Measurements from ENCODE around the gene HMGB1. TPM values are rescaled to one million over a fixed set of nuclear protein-coding genes. Genes with fewer than 3 reads are reported as not detected.
A peak's percentile ranks its signal among the peaks of the same experiment; 100 is the strongest.
"Not testable (repeated sequence)": the region's sequence is repeated elsewhere in the genome, so short reads cannot be mapped to it uniquely, and the experiment has no call there.

The HMGB1 gene
- total RNA-seq, 1 donor from 2014 or later = 230 TPM

DNA sequence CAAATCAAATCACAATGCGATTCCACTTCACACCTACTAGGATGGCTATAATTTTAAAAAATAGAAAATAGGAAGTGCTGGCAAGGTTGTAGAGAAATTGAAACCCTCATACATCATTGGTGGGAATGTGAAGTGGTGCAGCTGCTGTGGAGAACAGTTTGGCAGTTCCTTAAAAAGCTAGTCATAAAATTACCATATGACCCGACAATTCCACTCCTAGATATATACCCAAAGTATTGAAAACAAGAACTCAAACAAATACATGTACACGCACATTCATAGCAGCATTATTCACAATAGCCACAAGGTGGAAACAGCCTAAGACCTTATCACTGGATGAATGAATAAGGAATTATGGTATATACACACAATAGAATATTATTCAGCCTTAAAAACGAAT lies 12.0 kb downstream of the HMGB1 start:
- H3K27me3 Mint-ChIP-seq (ENCODE audit: unreplicated experiment) = peaks cover 3% of the 10 kb centered on the region
- no peaks in the 10 kb centered on the region for H3K36me3 Mint-ChIP-seq (ENCODE audit: low read depth, unreplicated experiment)
- no peak overlapping the region for H3K4me3 Mint-ChIP-seq (ENCODE audit: unreplicated experiment)
- no peaks in the 10 kb centered on the region for H3K4me1 Mint-ChIP-seq (ENCODE audit: unreplicated experiment)
- TF ChIP-seq CTCF (IDR thresholded peaks at IDR 0.05; ENCODE audit: unreplicated experiment) = peak; percentile 17
- DNase-seq (ENCODE audit: low spot score) = no peak
- no peak overlapping the region for H3K27ac Mint-ChIP-seq (ENCODE audit: unreplicated experiment)
- no peaks in the 10 kb centered on the region for H3K9me3 Mint-ChIP-seq (ENCODE audit: unreplicated experiment)

DNA sequence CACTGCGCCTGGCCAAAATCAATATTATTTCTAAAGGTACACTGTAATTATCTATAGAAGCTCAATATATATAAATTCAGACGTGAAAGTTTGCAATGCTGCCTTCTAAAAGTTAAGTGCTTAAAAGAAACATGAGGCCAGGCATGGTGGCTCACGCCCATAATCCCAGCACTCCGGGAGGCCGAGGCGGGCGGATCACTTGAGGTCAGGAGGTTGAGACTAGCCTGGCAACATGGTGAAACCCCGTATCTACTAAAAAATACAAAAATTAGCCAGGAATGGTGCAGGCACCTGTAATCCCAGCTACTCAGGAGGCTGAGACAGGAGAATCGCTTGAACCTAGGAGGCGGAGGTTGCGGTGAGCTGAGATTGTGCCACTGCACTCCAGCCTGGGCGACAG lies 14.3 kb downstream of the HMGB1 start:
- H3K4me3 Mint-ChIP-seq (ENCODE audit: unreplicated experiment); H3K4me1 Mint-ChIP-seq (ENCODE audit: unreplicated experiment); H3K9me3 Mint-ChIP-seq (ENCODE audit: unreplicated experiment): not testable (repeated sequence)

GRCh38 chr13:30450066-30450465 lies 15.7 kb downstream of the HMGB1 start:
- Mint-ChIP-seq H3K9me3 (ENCODE audit: unreplicated experiment) (no peaks in the 10 kb centered on the region), H3K4me3 (ENCODE audit: unreplicated experiment) (no peak overlapping the region), H3K27me3 (ENCODE audit: unreplicated experiment) (no peaks in the 10 kb centered on the region), H3K4me1 (ENCODE audit: unreplicated experiment) (peaks cover 13% of the 10 kb centered on the region), H3K27ac (ENCODE audit: unreplicated experiment) (no peak overlapping the region), H3K36me3 (ENCODE audit: low read depth, unreplicated experiment) (no peaks in the 10 kb centered on the region)
- TF ChIP-seq CTCF (IDR thresholded peaks at IDR 0.05; ENCODE audit: unreplicated experiment) = no peak
- no peak for DNase-seq (ENCODE audit: low spot score)

More for the DNA sequence above, 14.3 kb downstream of the HMGB1 start:
- H3K27ac Mint-ChIP-seq (ENCODE audit: unreplicated experiment); H3K27me3 Mint-ChIP-seq (ENCODE audit: unreplicated experiment); DNase-seq (ENCODE audit: low spot score); H3K36me3 Mint-ChIP-seq (ENCODE audit: low read depth, unreplicated experiment): not testable (repeated sequence)

- H3K9me3 Mint-ChIP-seq (ENCODE audit: unreplicated experiment) = no peaks in the 10 kb centered on the region
- no peaks in the 10 kb centered on the region for H3K27me3 Mint-ChIP-seq (ENCODE audit: unreplicated experiment)
- no peaks in the 10 kb centered on the region for H3K36me3 Mint-ChIP-seq (ENCODE audit: low read depth, unreplicated experiment)
- peaks cover 13% of the 10 kb centered on the region for H3K4me1 Mint-ChIP-seq (ENCODE audit: unreplicated experiment)
- no peak overlapping the region for H3K4me3 Mint-ChIP-seq (ENCODE audit: unreplicated experiment)
- DNase-seq (ENCODE audit: low spot score) = no peak
- H3K27ac Mint-ChIP-seq (ENCODE audit: unreplicated experiment) = no peak overlapping the region
- TF ChIP-seq CTCF (IDR thresholded peaks at IDR 0.05; ENCODE audit: unreplicated experiment) = no peak
These were observed 17.3 kb downstream of the HMGB1 start for GRCh38 chr13:30448441-30448840.

- peak overlapping the region; percentile 68 for H3K27ac Mint-ChIP-seq (ENCODE audit: unreplicated experiment)
- DNase-seq (ENCODE audit: low spot score) = no peak
- H3K27me3 Mint-ChIP-seq (ENCODE audit: unreplicated experiment) = peaks cover 2% of the 10 kb centered on the region
- H3K4me3 Mint-ChIP-seq (ENCODE audit: unreplicated experiment) = peak overlapping the region; percentile 57
- no peaks in the 10 kb centered on the region for H3K36me3 Mint-ChIP-seq (ENCODE audit: low read depth, unreplicated experiment)
- no peaks in the 10 kb centered on the region for H3K9me3 Mint-ChIP-seq (ENCODE audit: unreplicated experiment)
- peaks cover 16% of the 10 kb centered on the region for H3K4me1 Mint-ChIP-seq (ENCODE audit: unreplicated experiment)
- TF ChIP-seq CTCF (IDR thresholded peaks at IDR 0.05; ENCODE audit: unreplicated experiment) = no peak
These were observed 19.6 kb downstream of the HMGB1 start for GRCh38 chr13:30446126-30446500.

DNA sequence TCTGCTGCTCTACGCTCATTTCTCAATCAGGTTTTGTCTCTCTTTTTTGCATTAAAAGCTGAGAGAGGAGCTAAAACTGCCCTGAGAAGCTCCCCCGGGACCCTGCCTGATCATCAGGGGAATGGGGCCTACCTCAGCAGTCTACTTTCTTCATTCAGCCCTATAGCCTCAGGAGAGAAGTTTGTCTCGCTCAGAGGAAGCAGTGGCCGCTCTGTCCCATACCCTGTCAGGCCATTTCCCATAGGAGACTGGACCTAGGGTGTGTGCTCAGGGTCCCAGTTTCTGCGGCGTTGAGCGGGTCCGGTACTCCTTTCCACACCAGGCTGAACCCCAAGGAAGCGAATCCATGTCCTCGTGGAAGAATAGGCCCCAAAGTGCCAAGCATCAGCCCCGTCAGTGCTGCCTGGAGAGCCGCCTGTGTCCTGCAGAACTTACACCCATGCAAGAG lies 21.8 kb downstream of the HMGB1 start:
- TF ChIP-seq CTCF (IDR thresholded peaks at IDR 0.05; ENCODE audit: unreplicated experiment) = no peak
- Mint-ChIP-seq H3K9me3 (ENCODE audit: unreplicated experiment) (no peaks in the 10 kb centered on the region), H3K27me3 (ENCODE audit: unreplicated experiment) (peaks cover 2% of the 10 kb centered on the region)

GRCh38 chr13:30443491-30443890 lies 22.2 kb downstream of the HMGB1 start:
- not testable (repeated sequence) for H3K9me3 Mint-ChIP-seq (ENCODE audit: unreplicated experiment); H3K27me3 Mint-ChIP-seq (ENCODE audit: unreplicated experiment); H3K4me3 Mint-ChIP-seq (ENCODE audit: unreplicated experiment); H3K36me3 Mint-ChIP-seq (ENCODE audit: low read depth, unreplicated experiment); DNase-seq (ENCODE audit: low spot score); H3K27ac Mint-ChIP-seq (ENCODE audit: unreplicated experiment)
- peaks cover 16% of the 10 kb centered on the region for H3K4me1 Mint-ChIP-seq (ENCODE audit: unreplicated experiment)

More for the DNA sequence above, 21.8 kb downstream of the HMGB1 start:
- peaks cover 16% of the 10 kb centered on the region for H3K4me1 Mint-ChIP-seq (ENCODE audit: unreplicated experiment)
- no peak for DNase-seq (ENCODE audit: low spot score)
- no peak overlapping the region for H3K27ac Mint-ChIP-seq (ENCODE audit: unreplicated experiment)
- H3K36me3 Mint-ChIP-seq (ENCODE audit: low read depth, unreplicated experiment) = no peaks in the 10 kb centered on the region
- no peak overlapping the region for H3K4me3 Mint-ChIP-seq (ENCODE audit: unreplicated experiment)
